ENCODE measurements around the gene PTPRF.

DNA sequence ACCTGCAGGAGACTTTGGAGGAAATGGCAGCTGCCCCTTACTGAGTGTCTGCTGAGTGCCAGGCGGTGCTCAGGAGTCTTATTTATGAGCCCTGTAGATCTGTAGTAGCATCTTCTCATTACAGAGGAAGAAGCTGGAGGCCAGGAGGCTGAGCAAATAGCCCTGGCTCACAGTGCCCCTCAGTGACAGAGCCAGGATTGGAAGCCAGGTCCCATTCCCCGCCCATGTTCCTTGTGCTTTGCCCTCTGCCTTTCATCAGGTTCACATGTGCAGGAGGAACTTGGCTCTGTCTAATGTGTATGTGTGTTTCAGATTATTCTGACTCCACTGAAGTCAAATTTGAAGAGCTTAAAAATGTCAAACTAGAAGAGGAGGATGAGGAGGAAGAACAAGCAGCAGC lies 140.5 kb downstream of the PTPRF start:
- TF ChIP-seq, protein P1, sequence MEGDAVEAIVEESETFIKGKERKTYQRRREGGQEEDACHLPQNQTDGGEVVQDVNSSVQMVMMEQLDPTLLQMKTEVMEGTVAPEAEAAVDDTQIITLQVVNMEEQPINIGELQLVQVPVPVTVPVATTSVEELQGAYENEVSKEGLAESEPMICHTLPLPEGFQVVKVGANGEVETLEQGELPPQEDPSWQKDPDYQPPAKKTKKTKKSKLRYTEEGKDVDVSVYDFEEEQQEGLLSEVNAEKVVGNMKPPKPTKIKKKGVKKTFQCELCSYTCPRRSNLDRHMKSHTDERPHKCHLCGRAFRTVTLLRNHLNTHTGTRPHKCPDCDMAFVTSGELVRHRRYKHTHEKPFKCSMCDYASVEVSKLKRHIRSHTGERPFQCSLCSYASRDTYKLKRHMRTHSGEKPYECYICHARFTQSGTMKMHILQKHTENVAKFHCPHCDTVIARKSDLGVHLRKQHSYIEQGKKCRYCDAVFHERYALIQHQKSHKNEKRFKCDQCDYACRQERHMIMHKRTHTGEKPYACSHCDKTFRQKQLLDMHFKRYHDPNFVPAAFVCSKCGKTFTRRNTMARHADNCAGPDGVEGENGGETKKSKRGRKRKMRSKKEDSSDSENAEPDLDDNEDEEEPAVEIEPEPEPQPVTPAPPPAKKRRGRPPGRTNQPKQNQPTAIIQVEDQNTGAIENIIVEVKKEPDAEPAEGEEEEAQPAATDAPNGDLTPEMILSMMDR (IDR thresholded peaks at IDR 0.05) = no peak
- TF ChIP-seq POLR2A (IDR thresholded peaks at IDR 0.05) = no peak
